ENCODE data around the gene GPBAR1. TPM values are rescaled to one million over a fixed set of nuclear protein-coding genes. Genes with fewer than 3 reads are reported as not detected.
A peak's percentile ranks its signal among the peaks of the same experiment; 100 is the strongest.

Gene GPBAR1
- polyA plus RNA-seq, 3 donors = 26.0 to 181 (median 143) TPM

GRCh38 chr2:218217360-218218267 is 43.2 kb upstream of the GPBAR1 start:
- peak overlapping the region; percentile 90 to 100 (median 99) for H3K27ac Mint-ChIP-seq
- Histone ChIP-seq H4K20me1 (ENCODE audit: insufficient read depth, low read length) (peaks cover 55% of the 10 kb centered on the region), H3K4me1 (ENCODE audit: control insufficient read depth in 1 of 2, insufficient read depth in 2 of 2, low read length in 2 of 2) (peaks cover 58 to 68% of the 10 kb centered on the region in 2 donors)

More at GRCh38 chr2:218217360-218218267, 43.2 kb upstream of the GPBAR1 start:
- H2AFZ ChIP-seq (ENCODE audit: insufficient read depth, low read depth, low read length, poor library complexity, severe bottlenecking) = peak overlapping the region; percentile 56
- no peaks in the 10 kb centered on the region for H3K27me3 ChIP-seq (ENCODE audit: control insufficient read depth in 2 of 2, insufficient read depth in 2 of 2, low read length in 2 of 2)
- no peaks in the 10 kb centered on the region for H3K9me3 ChIP-seq (replicated peaks in 1 of 2; ENCODE audit: control insufficient read depth in 1 of 2, insufficient read depth in 1 of 2, low read length in 2 of 2)
- Mint-ChIP-seq H3K27me3 (ENCODE audit: low read depth in 3 of 3) (no peaks in the 10 kb centered on the region), H3K36me3 (peaks cover 23 to 24% of the 10 kb centered on the region in 2 donors), H3K4me3 (peak overlapping the region; percentile 91 to 95), H3K9me3 (peaks cover 0 to 2% (median 0%) of the 10 kb centered on the region in 7 donors), H3K4me1 (peaks cover 57% of the 10 kb centered on the region)
- peak overlapping the region; percentile 99 for H3K9ac ChIP-seq (ENCODE audit: insufficient read depth, low read length, poor library complexity, severe bottlenecking)
- peak overlapping the region; percentile 93 for H3K4me2 ChIP-seq (replicated peaks; ENCODE audit: extremely low read depth, low read length, poor library complexity, severe bottlenecking)
- peaks cover 67% of the 10 kb centered on the region for H3K79me2 ChIP-seq (ENCODE audit: insufficient read depth, low read length)
- no peak for TF ChIP-seq CTCF (IDR thresholded peaks at IDR 0.05)
- H3K36me3 ChIP-seq (replicated peaks in 1 of 2; ENCODE audit: control insufficient read depth in 1 of 2, insufficient read depth in 2 of 2, low read length in 2 of 2) = peaks cover 13 to 24% of the 10 kb centered on the region in 2 donors
- H3K4me3 ChIP-seq (replicated peaks in 1 of 3; ENCODE audit: low read depth in 2 of 3, low read length in 3 of 3) = peak overlapping the region; percentile 78 to 99 (median 99)
- intact Hi-C loops (cut with micrococcal nuclease) = loop anchor here (2.0 to 5.0 kb wide), 3 partner anchors 40 to 189 kb away; partner anchors contain the start of gene CTDSP1 (in 1 of the 2)
- WGBS (ENCODE audit: insufficient coverage) = 0% methylated on average over 40 of the region's 47 CpGs
- DNase-seq = peak; percentile 73 to 83 (median 75)
- peak overlapping the region; percentile 88 to 97 for H3K27ac ChIP-seq (ENCODE audit: low read depth in 1 of 2, low read length in 2 of 2)
